Trophoblast cell (in vitro differentiated cells and primary cell): ENCODE data around the gene FIBCD1.
A peak's percentile ranks its signal among the peaks of the same experiment; 100 is the strongest.

ENCODE experiments used
- DNase-seq, 2 donors: peaks; one replicate each; pipeline ENCODE4 v3.0.0-alpha.2; 2016
- H2AFZ ChIP-seq: 2 replicates; pipeline ENCODE4 v1.6.1; 2013; ENCODE audit warnings: low read length, moderate library complexity, mild to moderate bottlenecking; ENCODE audit not compliant: insufficient read depth, poor library complexity
- H2AK5ac ChIP-seq: 2 replicates; pipeline ENCODE4 v1.6.1; 2013; ENCODE audit warnings: mild to moderate bottlenecking, low read length
- H2BK120ac ChIP-seq: 2 replicates; pipeline ENCODE4 v1.6.1; 2013; ENCODE audit warnings: low read length, mild to moderate bottlenecking, moderate library complexity; ENCODE audit not compliant: insufficient read depth, poor library complexity
- H2BK12ac ChIP-seq: 2 replicates; pipeline ENCODE4 v1.6.1; 2013; ENCODE audit warnings: mild to moderate bottlenecking, low read length, moderate library complexity
- H2BK5ac ChIP-seq: 2 replicates; pipeline ENCODE4 v1.6.1; 2013; ENCODE audit warnings: low read length, low read depth, moderate library complexity, mild to moderate bottlenecking; ENCODE audit not compliant: poor library complexity
- H3K14ac ChIP-seq: 2 replicates; pipeline ENCODE4 v1.6.1; 2013; ENCODE audit warnings: mild to moderate bottlenecking, low read length
- H3K18ac ChIP-seq: 2 replicates; pipeline ENCODE4 v1.6.1; 2013; ENCODE audit warnings: mild to moderate bottlenecking, low read length
- H3K23ac ChIP-seq: 2 replicates; pipeline ENCODE4 v1.6.1; 2013; ENCODE audit warnings: low read length
- H3K27ac ChIP-seq: 2 replicates; pipeline ENCODE4 v1.5.1; 2013; ENCODE audit warnings: low read depth, mild to moderate bottlenecking, inconsistent platforms, low read length, moderate library complexity
- H3K27me3 ChIP-seq: 2 replicates; pipeline ENCODE4 v1.6.1; 2013; ENCODE audit warnings: inconsistent platforms, mild to moderate bottlenecking, low read length, moderate library complexity; ENCODE audit not compliant: insufficient read depth
- H3K36me3 ChIP-seq, 2 experiments: 1 replicate in 1 of 2; 2 replicates in 1 of 2; pipeline ENCODE4 v1.6.1; 2013; ENCODE audit warnings: low read length in 2 of 2, mild to moderate bottlenecking in 2 of 2, moderate library complexity in 1 of 2; ENCODE audit not compliant: insufficient read depth in 2 of 2, control insufficient read depth in 1 of 2
- H3K4ac ChIP-seq: 2 replicates; pipeline ENCODE4 v1.6.1; 2013; ENCODE audit warnings: low read depth, mild to moderate bottlenecking, low read length, moderate library complexity
- H3K4me1 ChIP-seq, 2 experiments: 1 replicate in 1 of 2; 2 replicates in 1 of 2; pipeline ENCODE4 v1.6.1; 2013; ENCODE audit warnings: low read length in 2 of 2, mild to moderate bottlenecking in 2 of 2, moderate library complexity in 1 of 2; ENCODE audit not compliant: insufficient read depth in 2 of 2, control insufficient read depth in 1 of 2
- H3K4me2 ChIP-seq: 2 replicates; pipeline ENCODE4 v1.6.1; 2013; ENCODE audit warnings: inconsistent platforms, mild to moderate bottlenecking, low read length, moderate library complexity
- H3K4me3 ChIP-seq: 2 replicates; pipeline ENCODE4 v1.5.1; 2013; ENCODE audit warnings: mild to moderate bottlenecking, low read depth, low read length, inconsistent platforms
- H3K79me1 ChIP-seq: one replicate; pipeline ENCODE4 v1.6.1; 2013; ENCODE audit warnings: low read length
- H3K79me2 ChIP-seq: 2 replicates; pipeline ENCODE4 v1.6.1; 2013; ENCODE audit warnings: low read length, mild to moderate bottlenecking; ENCODE audit not compliant: control insufficient read depth, insufficient read depth, poor library complexity
- H3K9ac ChIP-seq: 2 replicates; pipeline ENCODE4 v1.6.1; 2013; ENCODE audit warnings: mild to moderate bottlenecking, low read length
- H3K9me3 ChIP-seq: 2 replicates; pipeline ENCODE4 v1.6.1; 2013; ENCODE audit warnings: low read depth, mild to moderate bottlenecking, control low read depth, inconsistent platforms, low read length; ENCODE audit not compliant: insufficient read depth
- H4K12ac ChIP-seq: 2 replicates; pipeline ENCODE4 v1.6.1; 2013; ENCODE audit warnings: low read depth, mild to moderate bottlenecking, low read length, moderate library complexity
- H4K8ac ChIP-seq: 2 replicates; pipeline ENCODE4 v1.6.1; 2013; ENCODE audit warnings: low read depth, mild to moderate bottlenecking, low read length, moderate library complexity
- H4K91ac ChIP-seq: one replicate; pipeline ENCODE4 v1.6.1; 2013; ENCODE audit warnings: low read depth, mild to moderate bottlenecking, low read length, moderate library complexity
- WGBS: extraction: QIAGEN DNeasy Blood & Tissue Kit; methylation state at CpG from one replicate; pipeline ENCODE4 v1.1.7; 2013; ENCODE audit warnings: missing lambda C conversion rate; ENCODE audit not compliant: insufficient read length, insufficient coverage; ENCODE audit errors: extremely low coverage; 5-methylcytosine and 5-hydroxymethylcytosine counted together

Gene FIBCD1

DNA sequence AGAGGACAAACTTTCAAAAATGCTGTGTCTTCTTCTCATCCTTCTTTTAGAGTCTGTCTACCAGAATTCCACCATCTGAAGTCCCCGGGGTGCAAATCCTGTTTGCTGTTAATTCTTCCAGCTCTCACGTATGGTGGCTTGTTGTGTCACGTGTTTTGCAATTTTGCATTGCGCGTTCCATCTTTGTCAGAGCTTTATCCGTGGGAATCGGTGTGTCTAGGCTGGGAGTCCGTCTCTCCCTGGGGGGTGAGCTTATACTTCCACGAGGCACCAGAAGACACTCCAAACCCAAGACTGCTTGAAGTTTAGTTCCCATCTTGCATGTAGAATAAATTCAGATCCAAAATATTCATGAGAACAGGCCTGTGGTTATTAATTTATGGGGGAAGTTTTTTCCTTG is 6.1 kb upstream of the FIBCD1 start:
- Histone ChIP-seq H3K4me2 (no peak overlapping the region), H2AFZ (no peak overlapping the region), H4K12ac (no peak overlapping the region), H4K91ac (no peak overlapping the region), H3K9ac (no peak overlapping the region), H3K27me3 (peaks cover 8% of the 10 kb centered on the region), H4K8ac (no peak overlapping the region), H3K14ac (no peak overlapping the region), H3K23ac (no peak overlapping the region), H2BK12ac (no peak overlapping the region), H3K36me3 (no peaks in the 10 kb centered on the region), H3K79me2 (no peaks in the 10 kb centered on the region), H2AK5ac (no peak overlapping the region), H3K4ac (no peak overlapping the region), H3K9me3 (peaks cover 5% of the 10 kb centered on the region), H3K79me1 (no peaks in the 10 kb centered on the region), H3K27ac (no peak overlapping the region), H2BK5ac (no peak overlapping the region), H2BK120ac (no peak overlapping the region), H3K4me3 (no peak overlapping the region), H3K4me1 (no peaks in the 10 kb centered on the region), H3K18ac (no peak overlapping the region)
- no peak for DNase-seq
- WGBS = no CpG with 5 or more reads among the region's 9 CpGs

DNA sequence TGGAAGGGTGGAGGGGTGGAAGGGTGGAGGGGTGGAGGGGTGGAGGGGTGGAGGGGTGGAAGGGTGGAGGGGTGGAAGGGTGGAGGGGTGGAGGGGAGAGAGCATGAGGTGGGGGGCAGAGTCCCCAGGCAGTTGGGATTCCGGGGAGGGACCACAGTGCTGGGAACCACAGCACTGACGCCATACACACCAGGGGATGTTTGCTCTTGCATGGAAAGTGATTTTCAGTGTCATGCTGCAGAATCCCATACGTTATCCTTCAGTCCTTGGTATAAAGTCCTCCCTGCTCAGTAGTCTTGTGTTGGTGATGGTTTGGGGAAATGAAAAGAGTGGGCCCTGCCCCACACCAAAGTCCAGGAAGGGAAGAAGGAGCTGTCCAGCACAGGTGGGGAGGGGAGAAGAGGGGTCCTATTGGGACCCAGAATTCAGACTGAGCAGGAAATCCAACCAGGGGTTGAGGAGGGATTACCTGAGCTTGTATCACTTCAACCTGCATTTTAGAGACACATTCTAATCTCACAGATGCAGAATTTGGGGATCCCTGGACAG is 5.5 kb upstream of the FIBCD1 start:
- Histone ChIP-seq H3K79me1 (no peaks in the 10 kb centered on the region), H3K4me2 (no peak overlapping the region), H2BK12ac (no peak overlapping the region), H4K8ac (no peak overlapping the region), H3K9me3 (peaks cover 1% of the 10 kb centered on the region), H3K27me3 (peaks cover 12% of the 10 kb centered on the region), H3K4me1 (no peaks in the 10 kb centered on the region), H3K36me3 (no peaks in the 10 kb centered on the region), H3K23ac (no peak overlapping the region), H3K14ac (no peak overlapping the region), H3K4me3 (no peak overlapping the region), H4K91ac (no peak overlapping the region), H3K18ac (no peak overlapping the region), H2BK5ac (no peak overlapping the region), H3K4ac (no peak overlapping the region), H3K79me2 (no peaks in the 10 kb centered on the region), H3K9ac (no peak overlapping the region), H2AK5ac (no peak overlapping the region), H2AFZ (no peak overlapping the region), H2BK120ac (no peak overlapping the region), H3K27ac (no peak overlapping the region), H4K12ac (no peak overlapping the region)
- no CpG with 5 or more reads among the region's 3 CpGs for WGBS
- no peak for DNase-seq

- no peak overlapping the region for H3K14ac ChIP-seq
- H2BK120ac ChIP-seq = no peak overlapping the region
- no CpG with 5 or more reads among the region's 14 CpGs for WGBS
- H3K9ac ChIP-seq = no peak overlapping the region
- no peak overlapping the region for H2AK5ac ChIP-seq
- no peak overlapping the region for H2AFZ ChIP-seq
- H3K4ac ChIP-seq = no peak overlapping the region
- H3K4me2 ChIP-seq = no peak overlapping the region
- H4K91ac ChIP-seq = no peak overlapping the region
- H3K9me3 ChIP-seq = no peaks in the 10 kb centered on the region
- H3K79me2 ChIP-seq = no peaks in the 10 kb centered on the region
- peaks cover 0 to 3% of the 10 kb centered on the region in 2 experiments for H3K4me1 ChIP-seq
- H3K27ac ChIP-seq = no peak overlapping the region
- no peak overlapping the region for H4K8ac ChIP-seq
- H3K23ac ChIP-seq = no peak overlapping the region
- DNase-seq = no peak
- H2BK12ac ChIP-seq = no peak overlapping the region
- peaks cover 20% of the 10 kb centered on the region for H3K27me3 ChIP-seq
- no peak overlapping the region for H2BK5ac ChIP-seq
- H4K12ac ChIP-seq = no peak overlapping the region
- H3K79me1 ChIP-seq = no peaks in the 10 kb centered on the region
- H3K36me3 ChIP-seq = no peaks in the 10 kb centered on the region
- H3K18ac ChIP-seq = no peak overlapping the region
- peak overlapping the region; percentile 3 for H3K4me3 ChIP-seq
Observed at GRCh38 chr9:130943777-130944176, 4.7 kb upstream of the FIBCD1 start.

- no peaks in the 10 kb centered on the region for H3K36me3 ChIP-seq
- H2BK5ac ChIP-seq = no peak overlapping the region
- no peak overlapping the region for H3K27ac ChIP-seq
- no peak overlapping the region for H2AFZ ChIP-seq
- no peaks in the 10 kb centered on the region for H3K79me1 ChIP-seq
- no peak overlapping the region for H2BK12ac ChIP-seq
- H3K4me1 ChIP-seq = peaks cover 2 to 6% of the 10 kb centered on the region in 2 experiments
- no peak overlapping the region for H4K12ac ChIP-seq
- DNase-seq = no peak
- no peak overlapping the region for H3K23ac ChIP-seq
- no peak overlapping the region for H2AK5ac ChIP-seq
- H4K91ac ChIP-seq = no peak overlapping the region
- H3K79me2 ChIP-seq = no peaks in the 10 kb centered on the region
- no peak overlapping the region for H3K14ac ChIP-seq
- H3K18ac ChIP-seq = no peak overlapping the region
- H4K8ac ChIP-seq = no peak overlapping the region
- no CpG with 5 or more reads among the region's 13 CpGs for WGBS
- H3K9ac ChIP-seq = no peak overlapping the region
- H3K4ac ChIP-seq = no peak overlapping the region
- H2BK120ac ChIP-seq = no peak overlapping the region
- H3K9me3 ChIP-seq = no peaks in the 10 kb centered on the region
- no peak overlapping the region for H3K4me3 ChIP-seq
- H3K27me3 ChIP-seq = peaks cover 23% of the 10 kb centered on the region
- H3K4me2 ChIP-seq = no peak overlapping the region
Observed at GRCh38 chr9:130943221-130943620, 4.2 kb upstream of the FIBCD1 start.
